ENCODE results near the gene PPP1R1B.

The PPP1R1B gene

GRCh38 chr17:39624313-39624712 lies 2.4 kb upstream of the PPP1R1B start:
- Histone ChIP-seq H3K4me1 (ENCODE audit: control insufficient read depth in 5 of 5, insufficient read depth in 5 of 5, low read length in 5 of 5) (peaks cover 3 to 49% (median 44%) of the 10 kb centered on the region in 5 donors), H3K36me3 (ENCODE audit: control insufficient read depth in 5 of 5, insufficient read depth in 5 of 5, low read length in 5 of 5) (no peaks in the 10 kb centered on the region), H3K9ac (ENCODE audit: low read length in 5 of 5) (no peak overlapping the region), H3K27me3 (ENCODE audit: control insufficient read depth in 5 of 5, insufficient read depth in 4 of 5, low read length in 5 of 5) (peaks cover 0 to 30% (median 22%) of the 10 kb centered on the region in 5 donors), H3K9me3 (ENCODE audit: control insufficient read depth in 5 of 5, low read length in 5 of 5) (no peaks in the 10 kb centered on the region), H3K4me3 (ENCODE audit: low read depth in 1 of 5, low read length in 5 of 5) (no peak overlapping the region), H3K27ac (ENCODE audit: low read depth, low read length) (no peak overlapping the region)

- Histone ChIP-seq H3K9ac (ENCODE audit: low read length in 5 of 5) (no peak overlapping the region), H3K4me1 (ENCODE audit: control insufficient read depth in 5 of 5, insufficient read depth in 5 of 5, low read length in 5 of 5) (peaks cover 3 to 59% (median 54%) of the 10 kb centered on the region in 5 donors)
Measured at GRCh38 chr17:39625198-39625785, 1.5 kb upstream of the PPP1R1B start.

GRCh38 chr17:39627047-39627711 lies 427 bp downstream of the PPP1R1B start:
- peak overlapping the region; percentile 23 for H3K27ac ChIP-seq (ENCODE audit: low read depth, low read length)
- peak overlapping the region; percentile 43 to 70 (median 62) for H3K4me3 ChIP-seq (ENCODE audit: low read depth in 1 of 5, low read length in 5 of 5)
- H3K9me3 ChIP-seq (ENCODE audit: control insufficient read depth in 5 of 5, low read length in 5 of 5): no peaks in the 10 kb centered on the region
- H3K9ac ChIP-seq (ENCODE audit: low read length in 5 of 5): peak overlapping the region in 2 of 5 donors; percentile 30 to 67
- peaks cover 0 to 43% (median 24%) of the 10 kb centered on the region in 5 donors for H3K27me3 ChIP-seq (ENCODE audit: control insufficient read depth in 5 of 5, insufficient read depth in 4 of 5, low read length in 5 of 5)
- peaks cover 1 to 74% (median 68%) of the 10 kb centered on the region in 5 donors for H3K4me1 ChIP-seq (ENCODE audit: control insufficient read depth in 5 of 5, insufficient read depth in 5 of 5, low read length in 5 of 5)
- H3K36me3 ChIP-seq (ENCODE audit: control insufficient read depth in 5 of 5, insufficient read depth in 5 of 5, low read length in 5 of 5): no peaks in the 10 kb centered on the region

More at GRCh38 chr17:39625198-39625785, 1.5 kb upstream of the PPP1R1B start:
- Histone ChIP-seq H3K27ac (ENCODE audit: low read depth, low read length) (no peak overlapping the region), H3K9me3 (ENCODE audit: control insufficient read depth in 5 of 5, low read length in 5 of 5) (no peaks in the 10 kb centered on the region), H3K27me3 (ENCODE audit: control insufficient read depth in 5 of 5, insufficient read depth in 4 of 5, low read length in 5 of 5) (peaks cover 0 to 35% (median 24%) of the 10 kb centered on the region in 5 donors), H3K4me3 (ENCODE audit: low read depth in 1 of 5, low read length in 5 of 5) (no peak overlapping the region), H3K36me3 (ENCODE audit: control insufficient read depth in 5 of 5, insufficient read depth in 5 of 5, low read length in 5 of 5) (no peaks in the 10 kb centered on the region)

GRCh38 chr17:39627712-39628516 lies 1.2 kb downstream of the PPP1R1B start:
- Histone ChIP-seq H3K9me3 (ENCODE audit: control insufficient read depth in 5 of 5, low read length in 5 of 5) (no peaks in the 10 kb centered on the region), H3K36me3 (ENCODE audit: control insufficient read depth in 5 of 5, insufficient read depth in 5 of 5, low read length in 5 of 5) (no peaks in the 10 kb centered on the region), H3K4me1 (ENCODE audit: control insufficient read depth in 5 of 5, insufficient read depth in 5 of 5, low read length in 5 of 5) (peaks cover 0 to 77% (median 70%) of the 10 kb centered on the region in 5 donors), H3K9ac (ENCODE audit: low read length in 5 of 5) (peak overlapping the region in 3 of 5 donors; percentile 38 to 69 (median 56)), H3K4me3 (ENCODE audit: low read depth in 1 of 5, low read length in 5 of 5) (peak overlapping the region in 4 of 5 donors; percentile 51 to 73 (median 66)), H3K27me3 (ENCODE audit: control insufficient read depth in 5 of 5, insufficient read depth in 4 of 5, low read length in 5 of 5) (peaks cover 0 to 43% (median 24%) of the 10 kb centered on the region in 5 donors), H3K27ac (ENCODE audit: low read depth, low read length) (peak overlapping the region; percentile 23)

- Histone ChIP-seq H3K27me3 (ENCODE audit: control insufficient read depth in 5 of 5, insufficient read depth in 4 of 5, low read length in 5 of 5) (peaks cover 0 to 43% (median 24%) of the 10 kb centered on the region in 5 donors), H3K4me3 (ENCODE audit: low read depth in 1 of 5, low read length in 5 of 5) (peak overlapping the region in 3 of 5 donors; percentile 6 to 51 (median 22))
Measured at GRCh38 chr17:39628655-39629493, 2.1 kb downstream of the PPP1R1B start.

GRCh38 chr17:39629494-39629880 lies 2.7 kb downstream of the PPP1R1B start:
- peaks cover 0 to 43% (median 24%) of the 10 kb centered on the region in 5 donors for H3K27me3 ChIP-seq (ENCODE audit: control insufficient read depth in 5 of 5, insufficient read depth in 4 of 5, low read length in 5 of 5)
- peak overlapping the region in 2 of 5 donors; percentile 25 to 31 for H3K9ac ChIP-seq (ENCODE audit: low read length in 5 of 5)
- H3K36me3 ChIP-seq (ENCODE audit: control insufficient read depth in 5 of 5, insufficient read depth in 5 of 5, low read length in 5 of 5): no peaks in the 10 kb centered on the region
- H3K4me3 ChIP-seq (ENCODE audit: low read depth in 1 of 5, low read length in 5 of 5): peak overlapping the region in 1 of 5 donors; percentile 31
- no peaks in the 10 kb centered on the region for H3K9me3 ChIP-seq (ENCODE audit: control insufficient read depth in 5 of 5, low read length in 5 of 5)
- H3K4me1 ChIP-seq (ENCODE audit: control insufficient read depth in 5 of 5, insufficient read depth in 5 of 5, low read length in 5 of 5): peaks cover under 1 to 88% (median 76%) of the 10 kb centered on the region in 5 donors
- peak overlapping the region; percentile 27 for H3K27ac ChIP-seq (ENCODE audit: low read depth, low read length)

More at GRCh38 chr17:39628655-39629493, 2.1 kb downstream of the PPP1R1B start:
- Histone ChIP-seq H3K9me3 (ENCODE audit: control insufficient read depth in 5 of 5, low read length in 5 of 5) (no peaks in the 10 kb centered on the region), H3K9ac (ENCODE audit: low read length in 5 of 5) (peak overlapping the region in 2 of 5 donors; percentile 27 to 71), H3K27ac (ENCODE audit: low read depth, low read length) (peak overlapping the region; percentile 27), H3K4me1 (ENCODE audit: control insufficient read depth in 5 of 5, insufficient read depth in 5 of 5, low read length in 5 of 5) (peaks cover 0 to 82% (median 71%) of the 10 kb centered on the region in 5 donors), H3K36me3 (ENCODE audit: control insufficient read depth in 5 of 5, insufficient read depth in 5 of 5, low read length in 5 of 5) (no peaks in the 10 kb centered on the region)

GRCh38 chr17:39629898-39630297 lies 3.1 kb downstream of the PPP1R1B start:
- Histone ChIP-seq H3K36me3 (ENCODE audit: control insufficient read depth in 5 of 5, insufficient read depth in 5 of 5, low read length in 5 of 5) (peaks cover 0 to 3% (median 0%) of the 10 kb centered on the region in 5 donors), H3K9me3 (ENCODE audit: control insufficient read depth in 5 of 5, low read length in 5 of 5) (no peaks in the 10 kb centered on the region), H3K4me1 (ENCODE audit: control insufficient read depth in 5 of 5, insufficient read depth in 5 of 5, low read length in 5 of 5) (peaks cover 1 to 91% (median 79%) of the 10 kb centered on the region in 5 donors), H3K4me3 (ENCODE audit: low read depth in 1 of 5, low read length in 5 of 5) (peak overlapping the region in 1 of 5 donors; percentile 31), H3K27ac (ENCODE audit: low read depth, low read length) (peak overlapping the region; percentile 50), H3K27me3 (ENCODE audit: control insufficient read depth in 5 of 5, insufficient read depth in 4 of 5, low read length in 5 of 5) (peaks cover 0 to 40% (median 22%) of the 10 kb centered on the region in 5 donors), H3K9ac (ENCODE audit: low read length in 5 of 5) (peak overlapping the region in 1 of 5 donors; percentile 31)

- H3K9ac ChIP-seq (ENCODE audit: low read length in 5 of 5): no peak overlapping the region
- H3K27ac ChIP-seq (ENCODE audit: low read depth, low read length): peak overlapping the region; percentile 7
Measured at GRCh38 chr17:39631403-39631802, 4.7 kb downstream of the PPP1R1B start.

More at GRCh38 chr17:39631403-39631802, 4.7 kb downstream of the PPP1R1B start:
- H3K36me3 ChIP-seq (ENCODE audit: control insufficient read depth in 5 of 5, insufficient read depth in 5 of 5, low read length in 5 of 5): peaks cover 0 to 8% (median 0%) of the 10 kb centered on the region in 5 donors
- no peaks in the 10 kb centered on the region for H3K9me3 ChIP-seq (ENCODE audit: control insufficient read depth in 5 of 5, low read length in 5 of 5)
- peaks cover 0 to 25% (median 9%) of the 10 kb centered on the region in 5 donors for H3K27me3 ChIP-seq (ENCODE audit: control insufficient read depth in 5 of 5, insufficient read depth in 4 of 5, low read length in 5 of 5)
- peaks cover 2 to 83% (median 78%) of the 10 kb centered on the region in 5 donors for H3K4me1 ChIP-seq (ENCODE audit: control insufficient read depth in 5 of 5, insufficient read depth in 5 of 5, low read length in 5 of 5)
- no peak overlapping the region for H3K4me3 ChIP-seq (ENCODE audit: low read depth in 1 of 5, low read length in 5 of 5)

All from subcutaneous abdominal adipose tissue (tissue), 5 donors.